Cerebellar cortex (tissue), 1 donor: ENCODE results near the gene SLC6A7.

Source experiments
- DNase-seq: peaks from one replicate; pipeline ENCODE4 v3.0.0-alpha.2; 2015; ENCODE audit warnings: low spot score

The SLC6A7 gene

DNA sequence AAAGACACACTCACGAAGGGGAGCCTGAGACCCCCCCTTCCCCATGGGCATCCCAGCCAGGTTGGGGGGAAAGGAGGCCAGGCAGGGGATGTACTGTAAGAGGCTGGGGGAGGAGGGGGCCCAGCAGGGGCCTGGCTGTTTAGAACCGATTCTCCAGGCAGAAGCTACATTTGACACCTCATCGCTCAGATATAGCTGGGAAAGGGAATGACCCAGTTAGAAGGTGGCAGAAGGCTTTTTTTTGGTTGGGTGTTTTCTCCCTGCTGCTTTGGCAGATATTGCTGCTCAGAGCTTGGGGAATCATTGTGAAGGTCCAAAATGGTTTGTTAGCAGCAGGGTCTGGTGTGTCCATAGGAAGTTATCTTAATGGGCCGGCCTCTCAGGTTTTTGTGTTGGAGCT lies 17.3 kb upstream of the SLC6A7 start:
- peak; percentile 94 for DNase-seq

DNA sequence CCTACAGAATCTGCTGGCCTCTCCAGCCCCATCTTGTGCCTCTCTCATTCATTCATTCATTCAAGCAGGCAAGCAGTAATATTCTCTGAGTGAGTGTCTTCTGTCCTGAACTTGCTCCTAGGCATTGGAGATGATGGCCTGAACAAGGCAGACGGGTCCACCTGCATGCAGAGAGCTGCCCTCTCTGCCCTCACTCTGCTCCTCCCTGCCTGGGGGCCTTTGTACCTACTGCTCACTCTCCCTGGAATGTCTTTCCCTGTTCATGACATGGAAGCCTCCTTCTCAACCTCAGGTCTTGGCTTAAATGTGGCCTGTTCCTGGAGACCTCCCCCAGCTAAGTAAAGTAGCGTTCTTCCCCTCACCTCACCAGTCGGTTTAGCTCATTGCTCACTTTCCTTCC lies 16.7 kb upstream of the SLC6A7 start:
- no peak for DNase-seq

DNA sequence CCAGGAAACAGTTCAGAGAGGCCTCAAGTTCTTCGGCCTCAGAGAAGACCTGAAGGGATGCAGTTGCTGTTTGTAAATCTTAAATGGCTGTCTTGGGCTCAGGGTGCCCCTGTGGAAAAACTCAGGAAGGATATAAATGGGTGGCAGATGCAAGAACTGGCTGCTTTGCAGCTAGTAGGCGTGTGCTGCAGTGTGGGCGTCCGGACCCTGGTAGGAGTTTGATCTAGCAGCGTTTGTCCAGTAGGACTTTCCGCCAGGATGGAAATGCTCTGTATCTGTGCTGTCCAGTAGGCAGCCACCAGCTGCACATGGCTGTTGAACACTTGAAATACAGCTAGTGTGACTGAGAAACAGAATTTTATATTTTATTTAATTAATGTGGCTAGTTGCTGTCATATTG lies 15.6 kb upstream of the SLC6A7 start:
- DNase-seq, result no peak

GRCh38 chr5:150175076-150175475 lies 14.8 kb upstream of the SLC6A7 start:
- no peak for DNase-seq

GRCh38 chr5:150175536-150175935 lies 14.3 kb upstream of the SLC6A7 start:
- no peak for DNase-seq

- DNase-seq, result no peak
Measured at GRCh38 chr5:150176745-150177477, 13.0 kb upstream of the SLC6A7 start.

- DNase-seq, result no peak
Measured at GRCh38 chr5:150177721-150178120, 12.1 kb upstream of the SLC6A7 start.

DNA sequence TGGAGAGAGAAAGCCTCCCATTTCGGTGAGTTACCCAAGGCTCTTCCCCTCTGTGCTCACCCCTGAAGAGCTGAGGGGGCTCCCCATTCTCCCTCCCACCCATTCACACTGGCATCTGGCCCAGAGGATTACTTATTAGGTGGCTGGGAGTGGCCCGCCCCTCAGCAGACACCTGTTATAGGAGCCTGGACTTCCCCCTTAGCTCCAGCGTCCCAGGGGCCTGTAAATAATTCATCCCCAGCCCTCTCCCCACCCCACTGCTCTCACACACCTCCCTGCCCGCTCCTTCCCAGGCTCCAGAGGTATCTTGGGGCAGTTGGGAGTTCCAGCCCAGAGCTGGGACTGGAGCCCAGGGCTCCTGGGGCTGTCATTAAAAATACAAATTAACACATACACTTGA lies 11.6 kb upstream of the SLC6A7 start:
- no peak for DNase-seq

DNA sequence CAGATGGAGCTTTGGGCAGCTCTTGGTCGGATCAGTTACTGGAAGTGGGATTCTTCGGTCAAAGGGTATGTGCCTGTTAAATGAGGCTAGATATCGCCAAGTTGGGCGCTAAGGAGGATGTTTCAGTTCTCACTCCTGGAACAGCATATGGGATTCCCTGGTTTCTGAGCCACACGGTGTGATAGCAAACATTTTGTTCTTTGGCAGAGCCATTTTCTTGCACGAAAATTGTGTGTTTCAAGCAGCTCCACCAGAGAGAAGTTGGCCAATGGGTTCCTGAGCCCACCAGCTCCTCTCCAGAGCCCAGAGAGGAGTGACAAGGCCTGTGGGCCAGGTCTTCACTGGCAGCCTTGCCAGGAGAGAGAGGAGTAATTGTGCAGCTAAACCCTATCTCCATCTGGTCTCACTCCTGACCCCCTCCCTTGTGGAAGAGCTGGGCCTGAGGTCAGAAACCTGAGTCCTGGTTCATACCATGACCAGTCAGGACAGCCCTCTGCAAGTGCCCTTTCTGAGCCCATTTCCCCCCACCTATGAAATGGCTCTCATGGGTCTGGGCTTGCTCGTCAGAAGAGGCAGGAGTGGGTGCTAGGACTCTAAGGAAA lies 10.7 kb upstream of the SLC6A7 start:
- DNase-seq, result peak; percentile 48

- DNase-seq, result peak; percentile 86
Measured at GRCh38 chr5:150180241-150181026, 9.4 kb upstream of the SLC6A7 start.

- DNase-seq, result no peak
Measured at GRCh38 chr5:150181027-150181426, 8.8 kb upstream of the SLC6A7 start.

DNA sequence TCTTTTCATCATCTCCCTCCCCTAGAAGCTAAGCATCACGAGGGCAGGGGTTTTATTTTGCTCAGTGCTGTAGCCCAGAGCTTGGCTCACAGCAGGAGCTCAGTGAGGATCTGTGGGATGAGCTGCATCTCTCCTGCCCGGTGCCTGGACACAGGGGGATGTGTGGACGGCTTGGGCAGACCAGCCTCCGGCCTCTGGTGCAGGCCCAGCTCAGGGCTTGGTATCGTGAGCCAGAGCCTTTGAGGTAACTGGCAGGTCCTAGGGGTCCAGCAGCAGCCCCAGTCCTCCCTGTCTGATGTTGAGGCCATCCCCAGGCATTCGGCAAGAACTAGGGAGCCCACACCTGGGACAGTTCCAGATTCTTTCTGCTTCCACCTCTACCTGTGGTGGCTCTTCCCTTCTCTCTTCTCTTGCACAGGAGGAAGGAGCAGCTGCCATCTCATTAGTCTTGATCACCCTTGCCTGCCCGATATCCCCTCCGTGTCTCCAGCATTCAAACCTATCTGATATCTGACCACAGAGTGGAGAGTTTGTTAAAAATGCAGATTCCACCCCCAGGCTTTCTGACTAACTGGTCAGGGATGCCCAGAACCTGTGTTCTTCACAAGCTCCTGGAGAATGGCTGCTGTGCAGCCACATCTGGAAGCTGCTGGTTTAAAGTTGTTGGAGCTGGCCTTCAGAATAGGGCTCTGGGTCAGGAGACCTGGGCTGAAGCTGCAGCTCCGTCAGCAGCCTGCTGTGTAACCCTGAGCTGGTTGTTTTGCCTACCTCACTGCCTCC lies 7.9 kb upstream of the SLC6A7 start:
- no peak for DNase-seq

DNA sequence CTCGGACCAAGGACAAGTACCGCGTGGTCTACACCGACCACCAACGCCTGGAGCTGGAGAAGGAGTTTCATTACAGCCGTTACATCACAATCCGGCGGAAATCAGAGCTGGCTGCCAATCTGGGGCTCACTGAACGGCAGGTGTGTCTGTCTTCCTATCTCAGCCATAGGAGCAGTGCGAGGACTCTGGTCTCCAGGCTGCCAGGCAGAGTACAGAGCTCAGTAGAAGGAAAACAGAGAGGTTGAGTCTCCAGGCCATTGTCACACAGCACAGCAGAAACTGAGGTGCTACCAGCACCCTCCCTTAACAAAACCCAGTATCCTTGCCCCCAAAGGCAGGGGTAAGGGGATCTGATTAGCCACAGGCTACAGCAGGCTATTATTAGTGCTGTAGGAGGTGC lies 7.1 kb upstream of the SLC6A7 start:
- no peak for DNase-seq

DNA sequence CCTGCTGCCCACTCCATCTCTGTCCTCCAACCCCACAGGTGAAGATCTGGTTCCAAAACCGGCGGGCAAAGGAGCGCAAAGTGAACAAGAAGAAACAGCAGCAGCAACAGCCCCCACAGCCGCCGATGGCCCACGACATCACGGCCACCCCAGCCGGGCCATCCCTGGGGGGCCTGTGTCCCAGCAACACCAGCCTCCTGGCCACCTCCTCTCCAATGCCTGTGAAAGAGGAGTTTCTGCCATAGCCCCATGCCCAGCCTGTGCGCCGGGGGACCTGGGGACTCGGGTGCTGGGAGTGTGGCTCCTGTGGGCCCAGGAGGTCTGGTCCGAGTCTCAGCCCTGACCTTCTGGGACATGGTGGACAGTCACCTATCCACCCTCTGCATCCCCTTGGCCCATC lies 6.4 kb upstream of the SLC6A7 start:
- no peak for DNase-seq

DNA sequence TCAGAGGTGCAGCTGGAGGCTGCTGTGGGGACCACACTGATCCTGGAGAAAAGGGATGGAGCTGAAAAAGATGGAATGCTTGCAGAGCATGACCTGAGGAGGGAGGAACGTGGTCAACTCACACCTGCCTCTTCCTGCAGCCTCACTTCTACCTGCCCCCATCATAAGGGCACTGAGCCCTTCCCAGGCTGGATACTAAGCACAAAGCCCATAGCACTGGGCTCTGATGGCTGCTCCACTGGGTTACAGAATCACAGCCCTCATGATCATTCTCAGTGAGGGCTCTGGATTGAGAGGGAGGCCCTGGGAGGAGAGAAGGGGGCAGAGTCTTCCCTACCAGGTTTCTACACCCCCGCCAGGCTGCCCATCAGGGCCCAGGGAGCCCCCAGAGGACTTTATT lies 5.9 kb upstream of the SLC6A7 start:
- DNase-seq, result no peak

- no peak for DNase-seq
Measured at GRCh38 chr5:150184990-150185912, 4.6 kb upstream of the SLC6A7 start.

GRCh38 chr5:150186137-150186536 lies 3.7 kb upstream of the SLC6A7 start:
- DNase-seq, result no peak

- DNase-seq, result peak; percentile 93
Measured at GRCh38 chr5:150186897-150187296, 3.0 kb upstream of the SLC6A7 start.

GRCh38 chr5:150188146-150188842 lies 1.6 kb upstream of the SLC6A7 start:
- DNase-seq, result no peak

- no peak for DNase-seq
Measured at GRCh38 chr5:150189326-150189725, 536 bp upstream of the SLC6A7 start.

- no peak for DNase-seq
Measured at GRCh38 chr5:150190503-150190979, 679 bp downstream of the SLC6A7 start.
